ENCODE data around the gene HSD3B2.

The HSD3B2 gene

GRCh38 chr1:119463569-119463968 is 48.6 kb downstream of the HSD3B2 start:
- no peak for DNase-seq (ENCODE audit: low spot score)

- no peak for DNase-seq (ENCODE audit: low spot score)
These were observed 51.5 kb downstream of the HSD3B2 start for GRCh38 chr1:119466445-119466844.

GRCh38 chr1:119467219-119467618 is 52.3 kb downstream of the HSD3B2 start:
- DNase-seq (ENCODE audit: low spot score), result no peak

GRCh38 chr1:119467857-119468668 is 53.1 kb downstream of the HSD3B2 start:
- no peak for DNase-seq (ENCODE audit: low spot score)

GRCh38 chr1:119469741-119470140 is 54.8 kb downstream of the HSD3B2 start:
- DNase-seq (ENCODE audit: low spot score), result no peak

GRCh38 chr1:119470377-119470776 is 55.4 kb downstream of the HSD3B2 start:
- DNase-seq (ENCODE audit: low spot score), result no peak

GRCh38 chr1:119470958-119471357 is 56.0 kb downstream of the HSD3B2 start:
- DNase-seq (ENCODE audit: low spot score), result no peak

GRCh38 chr1:119471566-119471965 is 56.6 kb downstream of the HSD3B2 start:
- DNase-seq (ENCODE audit: low spot score), result no peak

GRCh38 chr1:119472080-119472818 is 57.3 kb downstream of the HSD3B2 start:
- no peak for DNase-seq (ENCODE audit: low spot score)
